ENCODE results near the gene SAP130. TPM values are rescaled to one million over a fixed set of nuclear protein-coding genes. Genes with fewer than 3 reads are reported as not detected.

Gene SAP130
- polyA plus RNA-seq, 3 donors from 2014 or later: 3.9 to 13.9 (median 4.4) TPM

DNA sequence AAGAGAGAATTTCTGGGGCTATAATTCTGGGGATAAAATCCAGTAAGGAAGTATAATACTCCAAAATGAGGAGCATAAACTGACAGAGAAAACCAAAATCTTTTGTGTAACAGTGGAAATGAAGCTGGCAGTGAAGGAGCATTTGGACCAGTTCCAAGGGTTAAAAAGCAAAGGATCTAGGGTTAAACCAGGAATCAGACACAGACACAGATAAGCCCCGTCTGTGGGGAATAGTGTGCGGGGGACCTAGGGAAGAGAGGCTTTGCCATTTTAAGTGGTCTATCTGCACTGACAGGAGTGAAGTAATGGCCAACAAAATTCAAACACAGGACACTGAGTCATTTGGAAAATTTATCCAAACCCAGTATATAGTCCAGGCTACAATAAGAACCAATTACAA is 23.4 kb downstream of the SAP130 start:
- Mint-ChIP-seq H3K36me3 (peaks cover 30 to 59% (median 50%) of the 10 kb centered on the region in 3 donors), H3K4me1 (no peaks in the 10 kb centered on the region), H3K27me3 (ENCODE audit: low read depth in 3 of 3) (peaks cover 0 to 4% (median 3%) of the 10 kb centered on the region in 3 donors)

DNA sequence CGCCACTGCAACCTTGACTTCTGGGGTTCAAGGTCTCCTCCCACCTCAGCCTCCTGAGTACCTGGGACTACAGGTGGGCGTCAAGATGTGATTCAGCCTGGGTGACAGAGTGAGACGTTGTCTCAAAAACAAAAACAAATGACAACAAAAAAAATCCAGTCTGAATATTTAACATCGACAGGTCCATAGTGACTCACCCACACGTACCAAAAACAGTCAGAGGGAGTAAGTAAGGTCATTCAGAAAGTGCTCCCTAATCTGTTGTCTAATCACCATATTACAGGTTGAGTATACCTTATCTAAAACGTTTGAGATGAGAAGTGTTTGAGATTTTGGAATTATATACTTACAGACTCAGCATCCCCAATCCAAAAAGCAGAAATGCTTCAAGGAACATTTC is 24.4 kb downstream of the SAP130 start:
- H3K4me1 Mint-ChIP-seq: no peaks in the 10 kb centered on the region
- peaks cover 0 to 1% (median 0%) of the 10 kb centered on the region in 3 donors for H3K27me3 Mint-ChIP-seq (ENCODE audit: low read depth in 3 of 3)
- no peak for DNase-seq
- no peaks in the 10 kb centered on the region for H3K9me3 Mint-ChIP-seq
- H3K36me3 Mint-ChIP-seq: peaks cover 33 to 58% (median 46%) of the 10 kb centered on the region in 3 donors
- no peak overlapping the region for H3K4me3 Mint-ChIP-seq
- H3K27ac Mint-ChIP-seq: peak overlapping the region in 1 of 6 donors; percentile 41

More for the DNA sequence above, 23.4 kb downstream of the SAP130 start:
- no peak for DNase-seq
- H3K27ac Mint-ChIP-seq: no peak overlapping the region
- no peaks in the 10 kb centered on the region for H3K9me3 Mint-ChIP-seq
- H3K4me3 Mint-ChIP-seq: no peak overlapping the region

DNA sequence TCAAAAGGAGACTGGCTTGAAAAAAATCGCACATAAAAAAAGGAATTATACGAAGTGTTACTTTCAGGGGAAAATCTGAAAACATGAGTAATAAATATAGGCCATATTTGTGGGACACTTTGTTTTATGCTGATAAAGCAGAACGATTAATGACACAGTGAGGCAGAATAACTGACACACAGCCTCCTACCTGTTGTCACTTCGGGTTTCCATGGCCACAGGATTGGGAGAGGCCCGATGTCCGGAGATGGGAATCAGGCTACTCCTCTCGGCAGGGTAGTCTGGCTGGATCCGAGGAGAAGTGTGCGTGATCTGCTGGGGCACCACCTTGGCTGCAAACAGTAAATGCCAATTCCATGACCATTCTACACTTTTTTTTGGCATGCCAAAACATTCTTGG is 31.7 kb downstream of the SAP130 start:
- DNase-seq: no peak
- peaks cover 0 to 2% (median 0%) of the 10 kb centered on the region in 3 donors for H3K27me3 Mint-ChIP-seq (ENCODE audit: low read depth in 3 of 3)
- no peak overlapping the region for H3K27ac Mint-ChIP-seq
- H3K4me3 Mint-ChIP-seq: no peak overlapping the region
- H3K9me3 Mint-ChIP-seq: no peaks in the 10 kb centered on the region
- H3K4me1 Mint-ChIP-seq: no peaks in the 10 kb centered on the region
- H3K36me3 Mint-ChIP-seq: peaks cover 26 to 52% (median 30%) of the 10 kb centered on the region in 3 donors

DNA sequence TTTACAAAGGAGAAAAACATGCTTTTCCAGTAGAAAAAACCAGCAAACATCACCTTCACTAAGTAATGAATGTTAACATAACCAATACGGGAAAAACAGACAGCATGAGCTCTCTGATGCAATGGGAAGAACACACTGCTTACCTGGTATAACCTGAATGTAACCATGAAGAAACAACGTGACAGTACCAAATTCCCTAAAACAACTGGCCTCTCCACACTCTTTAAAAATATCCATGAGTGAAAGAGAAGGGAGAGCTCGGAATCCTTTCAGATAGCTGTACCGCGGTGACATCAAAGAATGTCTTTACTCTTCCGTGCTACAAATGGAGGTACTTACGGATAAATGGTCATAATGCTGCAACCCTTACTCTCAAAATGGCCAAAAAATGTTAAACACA is 32.1 kb downstream of the SAP130 start:
- Mint-ChIP-seq H3K4me3 (no peak overlapping the region), H3K36me3 (peaks cover 26 to 52% (median 30%) of the 10 kb centered on the region in 3 donors), H3K27me3 (ENCODE audit: low read depth in 3 of 3) (peaks cover 0 to 2% (median 0%) of the 10 kb centered on the region in 3 donors), H3K27ac (no peak overlapping the region), H3K4me1 (no peaks in the 10 kb centered on the region), H3K9me3 (no peaks in the 10 kb centered on the region)
- DNase-seq: no peak

DNA sequence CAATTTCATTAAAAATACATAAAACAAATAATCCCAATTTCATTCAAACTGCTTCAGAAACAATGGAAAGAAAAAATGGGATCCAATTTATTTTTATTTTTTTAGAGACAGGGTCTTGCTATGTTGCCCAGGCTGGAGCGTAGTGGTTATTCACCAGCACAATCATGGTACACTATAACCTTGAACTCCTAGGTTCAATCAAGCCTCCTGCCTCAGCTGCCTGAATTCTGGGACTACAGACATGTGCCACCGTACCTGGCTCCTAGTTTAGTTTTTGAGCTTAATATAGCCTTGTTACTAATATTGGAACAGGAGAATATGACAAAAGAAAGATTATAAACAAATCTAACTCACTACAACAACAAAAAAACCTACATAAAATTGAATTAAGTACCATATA is 34.2 kb downstream of the SAP130 start:
- DNase-seq: no peak
- Mint-ChIP-seq H3K27me3 (ENCODE audit: low read depth in 3 of 3) (peaks cover 0 to 4% (median 0%) of the 10 kb centered on the region in 3 donors), H3K4me1 (no peaks in the 10 kb centered on the region), H3K36me3 (peaks cover 17 to 47% (median 18%) of the 10 kb centered on the region in 3 donors), H3K9me3 (no peaks in the 10 kb centered on the region), H3K4me3 (no peak overlapping the region), H3K27ac (no peak overlapping the region)

DNA sequence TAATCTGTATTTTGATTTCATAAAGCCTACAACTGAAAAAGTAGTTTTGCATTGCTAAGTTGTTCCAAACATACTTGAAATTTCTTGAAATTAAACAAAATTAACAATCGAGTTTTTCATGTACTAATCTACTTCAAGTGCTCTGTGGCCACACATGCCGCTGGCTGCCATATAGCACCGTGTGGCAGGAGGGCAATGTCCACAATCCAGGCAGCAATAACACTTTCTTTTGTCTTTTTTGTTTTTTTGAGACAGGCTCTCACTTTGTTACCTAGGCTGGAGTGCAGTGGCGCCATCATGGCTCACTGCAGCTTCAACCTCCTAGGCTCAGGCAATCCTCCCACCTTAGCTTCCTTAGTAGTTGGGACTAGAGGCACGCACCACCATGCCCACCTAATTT is 36.1 kb downstream of the SAP130 start:
- Mint-ChIP-seq H3K9me3 (no peaks in the 10 kb centered on the region), H3K36me3 (peaks cover 12 to 43% (median 18%) of the 10 kb centered on the region in 3 donors), H3K27me3 (ENCODE audit: low read depth in 3 of 3) (peaks cover 0 to 4% (median 0%) of the 10 kb centered on the region in 3 donors), H3K4me1 (peaks cover 0 to 3% of the 10 kb centered on the region in 2 donors), H3K4me3 (no peak overlapping the region), H3K27ac (peak overlapping the region in 1 of 6 donors; percentile 26)
- no peak for DNase-seq

DNA sequence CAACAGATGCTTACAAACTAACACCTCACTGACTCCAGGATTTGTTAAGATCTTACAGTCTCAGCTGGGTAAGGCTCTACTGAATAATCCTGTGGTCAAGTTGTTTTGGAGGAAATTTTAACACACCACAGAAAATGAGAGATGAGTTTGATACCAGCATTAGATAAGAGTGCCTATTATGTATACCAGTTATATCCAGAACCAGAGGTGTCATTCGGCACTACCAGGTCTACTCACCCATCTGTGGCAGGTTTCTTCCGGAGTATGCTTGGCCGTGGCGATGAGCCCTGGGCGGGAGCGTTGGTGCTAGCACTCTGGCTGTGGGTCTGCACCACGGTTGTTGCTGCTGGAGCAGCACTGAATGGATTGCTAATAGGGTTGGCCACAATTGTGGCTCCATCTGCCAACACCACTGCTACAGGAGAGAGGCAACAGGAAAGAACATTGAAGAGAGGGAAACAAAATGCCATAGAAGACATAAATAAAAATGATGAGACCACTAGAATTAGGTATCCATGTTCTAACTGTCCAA is 41.2 kb downstream of the SAP130 start:
- no peaks in the 10 kb centered on the region for H3K9me3 Mint-ChIP-seq
- H3K27me3 Mint-ChIP-seq (ENCODE audit: low read depth in 3 of 3): peaks cover 0 to 6% (median 2%) of the 10 kb centered on the region in 3 donors
- peak overlapping the region in 1 of 5 donors; percentile 18 for H3K4me3 Mint-ChIP-seq
- peak overlapping the region in 1 of 6 donors; percentile 72 for H3K27ac Mint-ChIP-seq
- no peak for DNase-seq
- peaks cover 22 to 54% (median 36%) of the 10 kb centered on the region in 3 donors for H3K36me3 Mint-ChIP-seq
- H3K4me1 Mint-ChIP-seq: peaks cover 7 to 19% of the 10 kb centered on the region in 2 donors

DNA sequence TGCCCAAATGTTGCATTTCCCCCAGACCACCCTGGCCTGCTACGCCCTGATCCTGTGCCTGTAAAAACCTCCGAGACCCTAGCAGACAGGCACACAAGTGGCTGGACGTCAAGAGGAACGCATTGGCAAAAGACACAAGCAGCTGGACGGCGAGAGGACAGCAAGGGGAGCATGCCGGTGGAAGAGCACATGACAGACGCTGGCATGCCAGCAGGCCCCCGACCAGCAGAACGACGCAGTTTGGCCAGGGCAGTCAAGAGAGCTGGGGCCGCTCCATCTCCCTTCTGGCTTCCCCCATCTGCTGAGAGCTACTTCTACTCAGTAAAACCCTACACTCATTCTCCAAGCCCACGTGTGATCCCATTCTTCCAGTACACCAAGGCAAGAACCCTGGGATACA is 42.1 kb downstream of the SAP130 start:
- Mint-ChIP-seq H3K27me3 (ENCODE audit: low read depth in 3 of 3) (peaks cover 2 to 6% (median 3%) of the 10 kb centered on the region in 3 donors), H3K9me3 (no peaks in the 10 kb centered on the region), H3K27ac (peak overlapping the region in 1 of 6 donors; percentile 35), H3K4me3 (no peak overlapping the region), H3K36me3 (peaks cover 22 to 52% (median 36%) of the 10 kb centered on the region in 3 donors), H3K4me1 (peaks cover 10 to 24% of the 10 kb centered on the region in 2 donors)
- DNase-seq: no peak

DNA sequence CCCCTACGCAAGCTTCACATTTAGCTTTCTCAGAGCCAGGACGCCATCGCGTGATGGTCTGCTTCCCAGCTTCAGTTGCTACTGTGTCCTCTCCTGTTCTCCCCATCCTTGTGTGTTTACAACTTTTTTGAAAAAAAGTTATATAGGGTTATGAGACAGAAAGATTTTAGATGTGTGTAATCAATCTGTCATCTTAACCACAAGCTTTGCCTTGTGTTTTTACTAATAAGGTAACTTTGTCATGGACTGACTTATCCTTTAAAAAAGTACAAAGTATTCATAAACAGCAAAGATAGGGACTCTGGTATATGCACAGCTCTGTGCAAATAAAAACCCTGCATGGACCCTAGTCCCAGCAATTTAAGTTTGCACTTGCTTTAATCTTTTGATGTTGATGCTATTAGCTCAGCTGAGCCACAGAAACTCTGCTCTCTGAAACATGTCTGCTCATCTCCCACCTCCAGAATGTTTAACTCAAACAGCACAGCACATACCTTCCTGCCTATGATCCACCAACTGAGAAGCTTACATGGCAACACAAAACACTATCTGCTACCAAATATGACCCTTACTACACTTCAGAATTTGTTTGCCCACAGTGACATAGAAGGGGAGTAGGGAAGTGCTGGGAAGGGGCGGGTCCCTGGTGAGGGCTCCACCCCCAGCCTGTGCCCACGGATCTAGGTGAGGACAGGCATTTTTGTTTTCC is 42.7 kb downstream of the SAP130 start:
- Mint-ChIP-seq H3K4me3 (no peak overlapping the region), H3K27ac (no peak overlapping the region), H3K27me3 (ENCODE audit: low read depth in 3 of 3) (peaks cover 2 to 6% (median 4%) of the 10 kb centered on the region in 3 donors), H3K36me3 (peaks cover 22 to 52% (median 36%) of the 10 kb centered on the region in 3 donors), H3K9me3 (no peaks in the 10 kb centered on the region), H3K4me1 (peaks cover 13 to 29% of the 10 kb centered on the region in 2 donors)
- DNase-seq: no peak

DNA sequence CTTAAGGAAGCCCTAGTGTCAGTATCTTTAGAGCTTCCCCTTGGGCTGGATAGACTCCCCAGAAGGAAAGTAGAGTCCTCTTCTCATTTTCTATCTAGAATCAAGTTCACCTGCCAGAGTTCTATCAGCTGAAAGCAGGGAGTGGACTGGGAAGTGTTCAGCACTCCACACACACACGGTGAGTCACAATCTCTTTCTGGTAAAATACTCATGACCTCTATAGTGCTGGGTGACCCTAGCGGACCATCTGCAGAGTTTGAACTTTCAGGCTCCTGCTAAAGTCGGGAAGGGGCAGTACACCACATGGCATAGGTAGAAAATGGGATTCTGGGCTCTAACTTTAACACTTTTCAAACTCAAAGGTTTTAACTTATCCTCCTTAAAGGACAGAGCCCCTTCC is 43.3 kb downstream of the SAP130 start:
- Mint-ChIP-seq H3K36me3 (peaks cover 22 to 50% (median 36%) of the 10 kb centered on the region in 3 donors), H3K4me1 (peaks cover 15 to 32% of the 10 kb centered on the region in 2 donors), H3K27ac (no peak overlapping the region), H3K4me3 (no peak overlapping the region), H3K9me3 (no peaks in the 10 kb centered on the region), H3K27me3 (ENCODE audit: low read depth in 3 of 3) (peaks cover 4% of the 10 kb centered on the region in 3 donors)
- DNase-seq: no peak

DNA sequence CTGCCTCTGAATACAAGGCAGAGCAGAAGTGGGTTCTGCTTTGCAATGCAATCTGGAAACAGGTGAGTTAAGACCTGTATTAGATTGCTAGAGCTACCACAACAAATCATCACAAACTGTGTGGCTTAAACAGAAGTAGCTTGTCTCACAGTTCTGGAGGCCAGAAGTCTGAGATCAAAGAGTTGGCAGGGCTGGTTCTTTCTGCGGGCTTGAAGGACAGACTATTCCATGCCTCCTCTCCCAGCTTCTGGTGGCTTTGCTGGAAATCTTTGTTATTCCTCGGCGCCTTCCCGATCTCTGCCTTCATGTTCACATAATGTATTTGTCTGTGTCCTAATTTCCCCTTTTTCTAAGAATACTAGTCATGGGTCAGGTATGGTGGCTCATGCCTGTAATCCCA is 58.4 kb downstream of the SAP130 start:
- H3K4me3 Mint-ChIP-seq: no peak overlapping the region

DNA sequence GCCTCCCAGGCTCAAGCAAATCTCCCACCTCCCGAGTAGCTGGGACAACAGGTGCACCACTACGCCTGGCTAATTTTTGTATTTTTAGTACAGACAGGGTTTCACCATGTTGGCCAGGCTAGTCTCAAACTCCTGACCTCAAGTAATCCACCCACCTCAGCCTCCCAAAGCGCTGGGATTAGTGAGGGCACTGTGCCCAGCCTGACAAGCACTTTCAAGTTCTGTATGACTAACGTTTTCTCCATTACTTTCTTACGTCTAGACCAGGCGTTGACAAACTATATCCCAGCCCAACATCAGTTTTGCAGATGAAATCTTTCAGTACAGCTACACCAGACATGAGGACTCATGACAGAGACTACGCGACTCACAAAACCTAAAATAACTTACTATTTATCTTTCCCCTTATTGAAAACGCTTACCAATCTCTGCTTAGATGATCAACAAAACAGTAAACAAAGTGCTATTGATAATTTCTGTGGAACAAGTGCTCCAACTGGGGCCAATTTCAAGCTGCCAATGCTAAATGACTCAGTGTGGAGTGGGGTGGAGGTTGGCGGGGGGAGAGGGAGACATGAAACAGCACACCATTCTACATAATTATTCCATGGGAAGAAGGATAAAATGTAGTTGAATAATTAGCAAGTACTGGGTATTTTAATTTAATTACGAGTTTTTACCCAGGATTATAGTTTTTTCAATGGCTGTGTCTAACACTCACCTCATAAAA is 59.1 kb downstream of the SAP130 start:
- Mint-ChIP-seq H3K27ac (no peak overlapping the region), H3K9me3 (no peaks in the 10 kb centered on the region), H3K4me1 (peaks cover 0 to 6% of the 10 kb centered on the region in 2 donors), H3K4me3 (no peak overlapping the region), H3K36me3 (peaks cover 19 to 46% (median 41%) of the 10 kb centered on the region in 3 donors), H3K27me3 (ENCODE audit: low read depth in 3 of 3) (peaks cover 0 to 3% (median 0%) of the 10 kb centered on the region in 3 donors)
- no peak for DNase-seq

More for the DNA sequence above, 58.4 kb downstream of the SAP130 start:
- peaks cover 0 to 6% of the 10 kb centered on the region in 2 donors for H3K4me1 Mint-ChIP-seq
- peak overlapping the region in 1 of 6 donors; percentile 25 for H3K27ac Mint-ChIP-seq
- DNase-seq: no peak
- H3K9me3 Mint-ChIP-seq: no peaks in the 10 kb centered on the region
- peaks cover 0 to 3% (median 0%) of the 10 kb centered on the region in 3 donors for H3K27me3 Mint-ChIP-seq (ENCODE audit: low read depth in 3 of 3)
- H3K36me3 Mint-ChIP-seq: peaks cover 26 to 49% (median 45%) of the 10 kb centered on the region in 3 donors

DNA sequence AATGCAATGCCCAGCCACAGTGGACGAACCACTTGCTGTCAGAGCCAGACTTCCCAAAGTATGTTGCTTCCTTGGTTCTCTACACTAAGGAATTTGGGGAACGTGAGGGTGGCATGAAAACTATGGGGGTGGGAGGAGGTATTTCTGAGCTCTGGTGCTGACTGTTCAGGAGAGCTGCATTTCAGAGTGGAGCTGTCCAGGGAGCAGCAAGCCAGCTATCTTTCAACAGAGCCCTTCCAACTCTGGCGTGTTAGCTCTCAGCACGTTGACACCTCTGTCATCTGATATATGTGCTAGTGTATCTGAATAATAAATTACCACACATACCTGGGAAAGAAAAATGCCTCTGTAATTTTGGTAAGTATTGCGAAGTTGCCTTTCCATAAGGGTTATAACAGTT is 66.1 kb downstream of the SAP130 start:
- Mint-ChIP-seq H3K9me3 (no peaks in the 10 kb centered on the region), H3K4me1 (peaks cover 0 to 3% of the 10 kb centered on the region in 2 donors), H3K27ac (no peak overlapping the region), H3K36me3 (peaks cover 10 to 50% (median 36%) of the 10 kb centered on the region in 3 donors), H3K4me3 (no peak overlapping the region), H3K27me3 (ENCODE audit: low read depth in 3 of 3) (peaks cover 0 to 3% (median 0%) of the 10 kb centered on the region in 3 donors)
- no peak for DNase-seq

DNA sequence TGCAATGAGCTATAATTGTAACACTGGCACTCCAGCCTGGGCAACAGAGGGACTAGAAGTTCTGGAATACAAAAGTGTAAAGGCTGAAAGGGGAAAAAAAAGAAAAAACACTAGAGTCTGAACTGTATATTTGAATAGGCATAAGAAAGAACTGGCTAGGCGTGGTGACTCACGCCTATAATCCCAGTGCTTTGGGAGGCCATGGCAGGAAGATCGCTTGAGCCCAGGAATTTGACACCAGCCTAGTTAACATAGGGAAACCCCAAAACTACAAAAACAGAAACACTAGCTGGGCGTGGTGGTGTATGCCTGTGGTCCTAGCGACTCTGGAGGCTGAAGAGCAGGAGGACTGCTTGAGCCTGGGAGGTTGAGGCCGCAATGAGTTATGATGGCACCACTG is 70.6 kb downstream of the SAP130 start:
- Mint-ChIP-seq H3K27me3 (ENCODE audit: low read depth in 3 of 3) (no peaks in the 10 kb centered on the region), H3K4me3 (no peak overlapping the region), H3K9me3 (no peaks in the 10 kb centered on the region), H3K4me1 (peaks cover 0 to 5% of the 10 kb centered on the region in 2 donors), H3K27ac (peak overlapping the region in 1 of 6 donors; percentile 41), H3K36me3 (peaks cover 15 to 47% (median 17%) of the 10 kb centered on the region in 3 donors)
- DNase-seq: no peak

All from immature natural killer cell (primary cell).